ENCODE data around the gene PLXNA4. TPM values are rescaled to one million over a fixed set of nuclear protein-coding genes. Genes with fewer than 3 reads are reported as not detected.

The PLXNA4 gene
- total and polyA plus RNA-seq, 4 donors: 0.63 to 4.6 (median 2.1) TPM

- peaks cover 0 to 3% (median 1%) of the 10 kb centered on the region in 4 donors for H3K9me3 ChIP-seq (ENCODE audit: control insufficient read depth in 4 of 4, insufficient read depth in 3 of 4, low read length in 3 of 4)
- peaks cover 0 to 23% (median 0%) of the 10 kb centered on the region in 3 donors for H3K27me3 ChIP-seq (ENCODE audit: control insufficient read depth in 3 of 3, insufficient read depth in 3 of 3, low read length in 2 of 3)
- H3K4me3 ChIP-seq: no peak overlapping the region
- H3K36me3 ChIP-seq (ENCODE audit: control insufficient read depth in 4 of 4, insufficient read depth in 4 of 4, low read length in 4 of 4): no peaks in the 10 kb centered on the region
- DNase-seq (no peak), ATAC-seq (ENCODE audit: insufficient read depth, low FRiP score) (no peak)
- H3K4me1 ChIP-seq (ENCODE audit: control insufficient read depth in 5 of 5, insufficient read depth in 5 of 5, low read length in 5 of 5): no peaks in the 10 kb centered on the region
- H3K9ac ChIP-seq (ENCODE audit: insufficient read depth in 1 of 2, low read length in 2 of 2): no peak overlapping the region
- no peak for TF ChIP-seq CTCF (IDR thresholded peaks at IDR 0.05; ENCODE audit: control extremely low read depth, extremely low read depth)
- H3K27ac ChIP-seq (ENCODE audit: low read depth in 1 of 2, low read length in 1 of 2): no peak overlapping the region
- 92 to 93% methylated on average over 5 of the region's 5 CpGs for WGBS, 2 donors
These were observed 132.3 kb downstream of the PLXNA4 start for GRCh38 chr7:132443761-132444520.

- ATAC-seq (ENCODE audit: insufficient read depth, low FRiP score) (no peak), DNase-seq (no peak)
- Histone ChIP-seq H3K36me3 (ENCODE audit: control insufficient read depth in 4 of 4, insufficient read depth in 4 of 4, low read length in 4 of 4) (no peaks in the 10 kb centered on the region), H3K4me3 (no peak overlapping the region), H3K4me1 (ENCODE audit: control insufficient read depth in 5 of 5, insufficient read depth in 5 of 5, low read length in 5 of 5) (peaks cover 0 to 2% (median 0%) of the 10 kb centered on the region in 5 donors), H3K9me3 (ENCODE audit: control insufficient read depth in 4 of 4, insufficient read depth in 3 of 4, low read length in 3 of 4) (peaks cover 0 to 3% (median 0%) of the 10 kb centered on the region in 4 donors), H3K27me3 (ENCODE audit: control insufficient read depth in 3 of 3, insufficient read depth in 3 of 3, low read length in 2 of 3) (peaks cover 0 to 22% (median 0%) of the 10 kb centered on the region in 3 donors), H3K27ac (ENCODE audit: low read depth in 1 of 2, low read length in 1 of 2) (no peak overlapping the region), H3K9ac (ENCODE audit: insufficient read depth in 1 of 2, low read length in 2 of 2) (no peak overlapping the region)
- WGBS, 2 donors: 77 to 80% methylated on average over 4 of the region's 4 CpGs
- TF ChIP-seq CTCF (IDR thresholded peaks at IDR 0.05; ENCODE audit: control extremely low read depth, extremely low read depth): no peak
These were observed 134.3 kb downstream of the PLXNA4 start for GRCh38 chr7:132441935-132442334.

GRCh38 chr7:132440151-132440550 lies 136.1 kb downstream of the PLXNA4 start:
- Histone ChIP-seq H3K4me3 (no peak overlapping the region), H3K9ac (ENCODE audit: insufficient read depth in 1 of 2, low read length in 2 of 2) (no peak overlapping the region), H3K36me3 (ENCODE audit: control insufficient read depth in 4 of 4, insufficient read depth in 4 of 4, low read length in 4 of 4) (no peaks in the 10 kb centered on the region), H3K27me3 (ENCODE audit: control insufficient read depth in 3 of 3, insufficient read depth in 3 of 3, low read length in 2 of 3) (peaks cover 0 to 22% (median 7%) of the 10 kb centered on the region in 3 donors), H3K27ac (ENCODE audit: low read depth in 1 of 2, low read length in 1 of 2) (no peak overlapping the region), H3K9me3 (ENCODE audit: control insufficient read depth in 4 of 4, insufficient read depth in 3 of 4, low read length in 3 of 4) (peaks cover 0 to 3% (median 0%) of the 10 kb centered on the region in 4 donors), H3K4me1 (ENCODE audit: control insufficient read depth in 5 of 5, insufficient read depth in 5 of 5, low read length in 5 of 5) (peaks cover 0 to 2% (median 0%) of the 10 kb centered on the region in 5 donors)
- 55 to 64% methylated on average over 5 of the region's 5 CpGs for WGBS, 2 donors
- no peak for DNase-seq
- TF ChIP-seq CTCF (IDR thresholded peaks at IDR 0.05; ENCODE audit: control extremely low read depth, extremely low read depth): no peak
- no peak for ATAC-seq (ENCODE audit: insufficient read depth, low FRiP score)
